Pancreas (tissue), 10 donors: ENCODE data around the gene GCSAM. TPM values are rescaled to one million over a fixed set of nuclear protein-coding genes. Genes with fewer than 3 reads are reported as not detected.
A peak's percentile ranks its signal among the peaks of the same experiment; 100 is the strongest.

Experiments used
- ATAC-seq, 4 donors: fragments of 200-7000 bp; cut with Tn5 transposase; one replicate each; pipeline versions ENCODE4 v1.8.0 to v1.9.1; 2020; ENCODE audit warnings: mild to moderate bottlenecking in 4 of 4, moderate library complexity in 4 of 4
- DNase-seq, 6 donors: peaks; one replicate each; pipeline ENCODE4 v3.0.0-alpha.2; 2020
- FAIRE-seq: peaks from 2 replicates; lab custom pipeline; 2012; peaks lifted over from hg19 to GRCh38; lab: Jason Lieb, UNC
- H3K27ac ChIP-seq, 4 donors: fragments of 200-600 bp; sonication (generic); 1 replicate in 3 of 4; 2 replicates in 1 of 4; pipeline versions ENCODE4 v1.5.0 to v1.8.0; 2020
- H3K27me3 ChIP-seq, 4 donors: fragments of 200-600 bp; one replicate each; pipeline ENCODE4 v1.8.0; 2021
- H3K36me3 ChIP-seq, 3 donors: fragments of 200-600 bp; sonication (generic) in 1 of 3; one replicate each; pipeline versions ENCODE4 v1.5.0 to v1.8.0; 2020 to 2021
- H3K4me1 ChIP-seq, 3 donors: fragments of 200-600 bp; one replicate each; pipeline ENCODE4 v1.8.0; 2021
- H3K4me3 ChIP-seq, 4 donors: fragments of 200-600 bp; sonication (generic) in 2 of 4; one replicate each; pipeline versions ENCODE4 v1.5.0 to v1.8.0; 2020 to 2021
- H3K9me3 ChIP-seq, 4 donors: fragments of 200-600 bp; one replicate each; pipeline ENCODE4 v1.8.0; 2021
- CTCF ChIP-seq, 4 donors: fragments of 200-600 bp; sonication (generic) in 3 of 4; IDR thresholded peaks; one replicate each; pipeline versions ENCODE4 v1.5.0 to v1.8.0; 2021; ENCODE audit warnings: antibody characterized with exemption in 4 of 4
- WGBS, 2 donors: extraction: QIAGEN DNeasy Blood & Tissue Kit; methylation state at CpG; one replicate each; pipeline ENCODE4 v1.1.7; 2013; 5-methylcytosine and 5-hydroxymethylcytosine counted together
- intact Hi-C, 3 donors: fragments of 100-400 bp; cut with DNase I; formaldehyde crosslinking; loops; one replicate each; pipeline versions ENCODE4 v1.11.1 to v1.14.2; 2022
- polyA plus RNA-seq, 2 donors: library from polyadenylated mRNA; stranded (reverse); fragments of 200-250 nt; gene quantifications; one replicate each; pipeline ENCODE4 v1.2.3, GENCODE V29; 2013
- total RNA-seq, 6 donors: library from RNA; stranded (reverse); fragmentation: NEBNext Ultra II Directional in 4 of 6; extraction: Animal tissue kit (Norgen Biotek cat#: 25700) in 4 of 6; gene quantifications; one replicate each; pipeline versions ENCODE4 v1.2.1 to v1.2.4, GENCODE V29; 2021 to 2023
- donor health status: healthy with polysubstance abuse.
- donor health status: DM: no; HTN: no; CAD: no; lungs with moderate emphysema.
- donor health status: DM: no; HTN: no; CAD: no.
- donor health status: control.
- donor health status: control.
- donor health status: Bipolar disorder and iron deficiency.
- donor health status: DM: yes; HTN: yes; CAD: no.
- donor health status: DM: no; HTN: no; CAD: no.
- donor health status: DM: no; HTN: no; CAD: no.
- donor health status: DM: yes; HTN: yes; CAD: no.

GCSAM gene
- total and polyA plus RNA-seq, 8 donors = 0.07 to 0.28 (median 0.25) TPM; not detected in 5

GRCh38 chr3:112140584-112140983, 7.5 kb upstream of the GCSAM start:
- WGBS, 2 donors = 32 to 41% methylated on average over 1 of the region's 1 CpG
- Histone ChIP-seq H3K9me3 (no peaks in the 10 kb centered on the region), H3K27me3 (no peaks in the 10 kb centered on the region), H3K36me3 (no peaks in the 10 kb centered on the region), H3K4me3 (no peak overlapping the region), H3K4me1 (no peaks in the 10 kb centered on the region), H3K27ac (no peak overlapping the region)
- ATAC-seq (no peak), DNase-seq (no peak), FAIRE-seq (no peak)
- no peak for TF ChIP-seq CTCF (IDR thresholded peaks at IDR 0.05)
- intact Hi-C loops = no loop called here

- Histone ChIP-seq H3K27ac (no peak overlapping the region), H3K4me3 (no peak overlapping the region), H3K4me1 (peaks cover 4 to 12% (median 6%) of the 10 kb centered on the region in 3 donors), H3K36me3 (no peaks in the 10 kb centered on the region), H3K27me3 (no peaks in the 10 kb centered on the region), H3K9me3 (no peaks in the 10 kb centered on the region)
- no peak for DNase-seq
- no peak for ATAC-seq
- no peak for TF ChIP-seq CTCF (IDR thresholded peaks at IDR 0.05)
- intact Hi-C loops = no loop called here
- no peak for FAIRE-seq
- WGBS, 2 donors = 58 to 59% methylated on average over 1 of the region's 1 CpG
Measured at GRCh38 chr3:112138219-112138969, 5.3 kb upstream of the GCSAM start.

GRCh38 chr3:112137781-112138180, 4.7 kb upstream of the GCSAM start:
- no peaks in the 10 kb centered on the region for H3K27me3 ChIP-seq
- intact Hi-C loops = no loop called here
- no peak overlapping the region for H3K27ac ChIP-seq
- FAIRE-seq = no peak
- no peaks in the 10 kb centered on the region for H3K9me3 ChIP-seq
- ATAC-seq = no peak
- no peak for DNase-seq
- H3K4me1 ChIP-seq = peaks cover 4 to 12% (median 6%) of the 10 kb centered on the region in 3 donors
- no peak overlapping the region for H3K4me3 ChIP-seq
- 62 to 64% methylated on average over 4 of the region's 4 CpGs for WGBS, 2 donors
- TF ChIP-seq CTCF (IDR thresholded peaks at IDR 0.05) = no peak
- no peaks in the 10 kb centered on the region for H3K36me3 ChIP-seq

GRCh38 chr3:112136959-112137693, 4.1 kb upstream of the GCSAM start:
- H3K27me3 ChIP-seq = no peaks in the 10 kb centered on the region
- DNase-seq = no peak
- H3K9me3 ChIP-seq = no peaks in the 10 kb centered on the region
- no peaks in the 10 kb centered on the region for H3K36me3 ChIP-seq
- H3K4me1 ChIP-seq = peaks cover 4 to 12% (median 6%) of the 10 kb centered on the region in 3 donors
- ATAC-seq = peak in 2 of 4 donors; percentile 30 to 56
- H3K4me3 ChIP-seq = no peak overlapping the region
- FAIRE-seq = no peak
- WGBS, 2 donors = 47 to 52% methylated on average over 5 of the region's 5 CpGs
- intact Hi-C loops = no loop called here
- H3K27ac ChIP-seq = no peak overlapping the region
- TF ChIP-seq CTCF (IDR thresholded peaks at IDR 0.05) = no peak
